LNCAP (cell line): Measurements from ENCODE around the gene PGBD4.

Experiments
- CTCF ChIP-seq: fragments of 450-650 bp; IDR thresholded peaks from 2 replicates; pipeline ENCODE4 v1.5.1; 2017; ENCODE audit warnings: mild to moderate bottlenecking

Gene PGBD4

GRCh38 chr15:34132881-34133280, 31.0 kb downstream of the PGBD4 start:
- TF ChIP-seq CTCF = no peak

- no peak for TF ChIP-seq CTCF
Measured at GRCh38 chr15:34133511-34133910, 31.6 kb downstream of the PGBD4 start.

- TF ChIP-seq CTCF = no peak
Measured at GRCh38 chr15:34147371-34148140, 45.7 kb downstream of the PGBD4 start.

- TF ChIP-seq CTCF = no peak
Measured at GRCh38 chr15:34154725-34155204, 52.9 kb downstream of the PGBD4 start.

GRCh38 chr15:34155859-34156258, 54.0 kb downstream of the PGBD4 start:
- no peak for TF ChIP-seq CTCF
